ENCODE data around the gene PCMT1.

The PCMT1 gene

GRCh38 chr6:149771185-149771584 lies 21.6 kb downstream of the PCMT1 start:
- no peak overlapping the region for H3K9ac ChIP-seq (ENCODE audit: low read depth, low read length)
- H3K9me3 ChIP-seq (ENCODE audit: insufficient read depth, low read depth, low read length), result peaks cover 2% of the 10 kb centered on the region; the same call in 1 of the 2 replicates
- no peaks in the 10 kb centered on the region for H3K4me1 ChIP-seq (ENCODE audit: insufficient read depth, low read length)
- WGBS, result 100% methylated on average over 1 of the region's 3 CpGs
- H3K27ac ChIP-seq (ENCODE audit: low read depth, low read length), result no peak overlapping the region
- peaks cover 53% of the 10 kb centered on the region for H3K36me3 ChIP-seq (ENCODE audit: insufficient read depth, low read length)
- no peak overlapping the region for H3K4me3 ChIP-seq (ENCODE audit: low read length)
- no peaks in the 10 kb centered on the region for H3K27me3 ChIP-seq (ENCODE audit: insufficient read depth, low read length)

GRCh38 chr6:149771925-149772324 lies 22.4 kb downstream of the PCMT1 start:
- Histone ChIP-seq H3K9me3 (ENCODE audit: insufficient read depth, low read depth, low read length) (no peaks in the 10 kb centered on the region), H3K4me1 (ENCODE audit: insufficient read depth, low read length) (no peaks in the 10 kb centered on the region), H3K4me3 (ENCODE audit: low read length) (no peak overlapping the region), H3K27me3 (ENCODE audit: insufficient read depth, low read length) (no peaks in the 10 kb centered on the region), H3K27ac (ENCODE audit: low read depth, low read length) (no peak overlapping the region), H3K9ac (ENCODE audit: low read depth, low read length) (no peak overlapping the region), H3K36me3 (ENCODE audit: insufficient read depth, low read length) (peaks cover 50% of the 10 kb centered on the region)
- WGBS, result 98% methylated on average over 6 of the region's 6 CpGs

- no peak overlapping the region for H3K27ac ChIP-seq (ENCODE audit: low read depth, low read length)
- no peaks in the 10 kb centered on the region for H3K27me3 ChIP-seq (ENCODE audit: insufficient read depth, low read length)
- no peak overlapping the region for H3K4me3 ChIP-seq (ENCODE audit: low read length)
- no peak overlapping the region for H3K9ac ChIP-seq (ENCODE audit: low read depth, low read length)
- H3K4me1 ChIP-seq (ENCODE audit: insufficient read depth, low read length), result no peaks in the 10 kb centered on the region
- WGBS, result 90% methylated on average over 1 of the region's 1 CpG
- peaks cover 67% of the 10 kb centered on the region for H3K36me3 ChIP-seq (ENCODE audit: insufficient read depth, low read length)
- H3K9me3 ChIP-seq (ENCODE audit: insufficient read depth, low read depth, low read length), result no peaks in the 10 kb centered on the region
Measured at GRCh38 chr6:149777624-149778023, 28.1 kb downstream of the PCMT1 start.

- WGBS, result 85% methylated on average over 2 of the region's 2 CpGs
- H3K4me1 ChIP-seq (ENCODE audit: insufficient read depth, low read length), result no peaks in the 10 kb centered on the region
- no peak overlapping the region for H3K27ac ChIP-seq (ENCODE audit: low read depth, low read length)
- no peak overlapping the region for H3K4me3 ChIP-seq (ENCODE audit: low read length)
- no peaks in the 10 kb centered on the region for H3K27me3 ChIP-seq (ENCODE audit: insufficient read depth, low read length)
- peaks cover 68% of the 10 kb centered on the region for H3K36me3 ChIP-seq (ENCODE audit: insufficient read depth, low read length)
- H3K9me3 ChIP-seq (ENCODE audit: insufficient read depth, low read depth, low read length), result peaks cover 3% of the 10 kb centered on the region; the same call in 1 of the 2 replicates
- H3K9ac ChIP-seq (ENCODE audit: low read depth, low read length), result no peak overlapping the region
Measured at GRCh38 chr6:149779644-149779963, 30.1 kb downstream of the PCMT1 start.

- no peaks in the 10 kb centered on the region for H3K4me1 ChIP-seq (ENCODE audit: insufficient read depth, low read length)
- H3K4me3 ChIP-seq (ENCODE audit: low read length), result no peak overlapping the region
- H3K27me3 ChIP-seq (ENCODE audit: insufficient read depth, low read length), result no peaks in the 10 kb centered on the region
- H3K9me3 ChIP-seq (ENCODE audit: insufficient read depth, low read depth, low read length), result peaks cover 3% of the 10 kb centered on the region; the same call in 1 of the 2 replicates
- no peak overlapping the region for H3K27ac ChIP-seq (ENCODE audit: low read depth, low read length)
- peaks cover 57% of the 10 kb centered on the region for H3K36me3 ChIP-seq (ENCODE audit: insufficient read depth, low read length)
- H3K9ac ChIP-seq (ENCODE audit: low read depth, low read length), result no peak overlapping the region
Measured at GRCh38 chr6:149781715-149782114, 32.2 kb downstream of the PCMT1 start.

- no peak overlapping the region for H3K4me3 ChIP-seq (ENCODE audit: low read length)
- peaks cover 51% of the 10 kb centered on the region for H3K36me3 ChIP-seq (ENCODE audit: insufficient read depth, low read length)
- 96% methylated on average over 2 of the region's 2 CpGs for WGBS
- no peaks in the 10 kb centered on the region for H3K27me3 ChIP-seq (ENCODE audit: insufficient read depth, low read length)
- H3K9me3 ChIP-seq (ENCODE audit: insufficient read depth, low read depth, low read length), result peaks cover 3% of the 10 kb centered on the region; the same call in 1 of the 2 replicates
- no peaks in the 10 kb centered on the region for H3K4me1 ChIP-seq (ENCODE audit: insufficient read depth, low read length)
- no peak overlapping the region for H3K27ac ChIP-seq (ENCODE audit: low read depth, low read length)
- no peak overlapping the region for H3K9ac ChIP-seq (ENCODE audit: low read depth, low read length)
Measured at GRCh38 chr6:149782337-149782736, 32.8 kb downstream of the PCMT1 start.

GRCh38 chr6:149783551-149783950 lies 34.0 kb downstream of the PCMT1 start:
- Histone ChIP-seq H3K27ac (ENCODE audit: low read depth, low read length) (no peak overlapping the region), H3K4me3 (ENCODE audit: low read length) (no peak overlapping the region), H3K9me3 (ENCODE audit: insufficient read depth, low read depth, low read length) (peaks cover 3% of the 10 kb centered on the region; the same call in 1 of the 2 replicates), H3K36me3 (ENCODE audit: insufficient read depth, low read length) (peaks cover 46% of the 10 kb centered on the region), H3K27me3 (ENCODE audit: insufficient read depth, low read length) (no peaks in the 10 kb centered on the region), H3K4me1 (ENCODE audit: insufficient read depth, low read length) (no peaks in the 10 kb centered on the region), H3K9ac (ENCODE audit: low read depth, low read length) (no peak overlapping the region)
- 91% methylated on average over 3 of the region's 3 CpGs for WGBS

GRCh38 chr6:149806127-149806526 lies 56.6 kb downstream of the PCMT1 start:
- Histone ChIP-seq H3K4me1 (ENCODE audit: insufficient read depth, low read length) (no peaks in the 10 kb centered on the region), H3K36me3 (ENCODE audit: insufficient read depth, low read length) (peaks cover 32% of the 10 kb centered on the region), H3K9ac (ENCODE audit: low read depth, low read length) (no peak overlapping the region), H3K27me3 (ENCODE audit: insufficient read depth, low read length) (no peaks in the 10 kb centered on the region), H3K4me3 (ENCODE audit: low read length) (no peak overlapping the region), H3K9me3 (ENCODE audit: insufficient read depth, low read depth, low read length) (no peaks in the 10 kb centered on the region), H3K27ac (ENCODE audit: low read depth, low read length) (no peak overlapping the region)
- 89% methylated on average over 4 of the region's 4 CpGs for WGBS

GRCh38 chr6:149809798-149810197 lies 60.3 kb downstream of the PCMT1 start:
- Histone ChIP-seq H3K27ac (ENCODE audit: low read depth, low read length) (no peak overlapping the region), H3K4me1 (ENCODE audit: insufficient read depth, low read length) (no peaks in the 10 kb centered on the region), H3K36me3 (ENCODE audit: insufficient read depth, low read length) (peaks cover 19% of the 10 kb centered on the region), H3K27me3 (ENCODE audit: insufficient read depth, low read length) (no peaks in the 10 kb centered on the region), H3K9me3 (ENCODE audit: insufficient read depth, low read depth, low read length) (no peaks in the 10 kb centered on the region), H3K4me3 (ENCODE audit: low read length) (no peak overlapping the region), H3K9ac (ENCODE audit: low read depth, low read length) (no peak overlapping the region)
- WGBS, result 98% methylated on average over 2 of the region's 2 CpGs

GRCh38 chr6:149813351-149813750 lies 63.8 kb downstream of the PCMT1 start:
- H3K9ac ChIP-seq (ENCODE audit: low read depth, low read length), result no peak overlapping the region
- no peak overlapping the region for H3K27ac ChIP-seq (ENCODE audit: low read depth, low read length)
- H3K36me3 ChIP-seq (ENCODE audit: insufficient read depth, low read length), result peaks cover 17% of the 10 kb centered on the region
- H3K9me3 ChIP-seq (ENCODE audit: insufficient read depth, low read depth, low read length), result no peaks in the 10 kb centered on the region
- H3K4me3 ChIP-seq (ENCODE audit: low read length), result no peak overlapping the region
- no peaks in the 10 kb centered on the region for H3K27me3 ChIP-seq (ENCODE audit: insufficient read depth, low read length)
- no peaks in the 10 kb centered on the region for H3K4me1 ChIP-seq (ENCODE audit: insufficient read depth, low read length)
- WGBS, result 95% methylated on average over 3 of the region's 3 CpGs

- Histone ChIP-seq H3K4me3 (ENCODE audit: low read length) (no peak overlapping the region), H3K27me3 (ENCODE audit: insufficient read depth, low read length) (no peaks in the 10 kb centered on the region), H3K36me3 (ENCODE audit: insufficient read depth, low read length) (peaks cover 11% of the 10 kb centered on the region), H3K9me3 (ENCODE audit: insufficient read depth, low read depth, low read length) (no peaks in the 10 kb centered on the region), H3K4me1 (ENCODE audit: insufficient read depth, low read length) (no peaks in the 10 kb centered on the region), H3K27ac (ENCODE audit: low read depth, low read length) (no peak overlapping the region), H3K9ac (ENCODE audit: low read depth, low read length) (no peak overlapping the region)
- WGBS, result 98% methylated on average over 3 of the region's 4 CpGs
Measured at GRCh38 chr6:149815788-149816187, 66.2 kb downstream of the PCMT1 start.

GRCh38 chr6:149820506-149820905 lies 71.0 kb downstream of the PCMT1 start:
- no peaks in the 10 kb centered on the region for H3K27me3 ChIP-seq (ENCODE audit: insufficient read depth, low read length)
- H3K27ac ChIP-seq (ENCODE audit: low read depth, low read length), result no peak overlapping the region
- H3K4me1 ChIP-seq (ENCODE audit: insufficient read depth, low read length), result no peaks in the 10 kb centered on the region
- H3K9me3 ChIP-seq (ENCODE audit: insufficient read depth, low read depth, low read length), result no peaks in the 10 kb centered on the region
- 97% methylated on average over 7 of the region's 7 CpGs for WGBS
- no peaks in the 10 kb centered on the region for H3K36me3 ChIP-seq (ENCODE audit: insufficient read depth, low read length)
- no peak overlapping the region for H3K9ac ChIP-seq (ENCODE audit: low read depth, low read length)
- no peak overlapping the region for H3K4me3 ChIP-seq (ENCODE audit: low read length)
